ENCODE data around the gene CDH23.
A peak's percentile ranks its signal among the peaks of the same experiment; 100 is the strongest.

The CDH23 gene

DNA sequence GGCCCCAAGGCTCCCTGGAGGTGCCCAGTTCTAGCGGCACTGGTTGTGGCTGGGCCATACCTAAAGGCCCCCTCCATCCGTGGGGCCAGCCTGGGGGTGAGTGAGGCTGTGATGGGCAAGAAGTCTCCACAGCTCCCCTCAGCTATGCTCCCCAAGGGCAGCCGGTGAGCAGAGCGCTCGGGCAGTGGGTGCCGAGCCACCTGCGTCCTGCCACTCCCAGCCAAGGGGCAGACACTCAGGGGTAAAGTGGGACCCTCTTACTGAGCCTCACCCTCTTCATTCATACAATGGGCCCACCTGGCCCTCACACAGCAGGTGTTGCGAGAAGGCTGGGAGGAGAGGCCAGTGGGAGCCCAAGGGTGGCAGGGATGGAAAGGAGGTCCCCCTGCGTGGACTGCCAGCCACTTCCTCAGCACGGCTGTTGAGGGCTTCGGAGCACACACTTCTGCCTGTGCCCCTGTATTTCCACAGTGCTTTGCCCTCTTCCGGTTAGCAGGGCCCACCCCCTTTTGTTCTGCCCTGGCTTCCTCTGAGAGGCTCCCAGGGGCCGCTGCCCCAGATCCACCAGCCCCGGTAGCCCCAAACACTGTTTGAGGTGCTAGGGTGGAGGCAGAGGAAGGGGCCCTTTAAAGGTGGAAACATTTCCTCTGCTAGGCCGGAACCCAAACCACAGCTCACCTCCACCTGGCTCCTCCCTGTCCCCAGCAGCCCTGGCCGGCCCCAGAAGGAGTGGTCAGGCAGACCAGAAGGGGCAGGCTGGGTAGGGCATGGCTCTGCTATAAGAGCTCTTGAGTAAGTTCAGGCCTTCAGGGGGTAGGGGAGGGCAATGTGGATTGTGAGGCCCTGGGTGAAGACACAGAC is 339.2 kb downstream of the CDH23 start:
- DNase-seq: no peak

DNA sequence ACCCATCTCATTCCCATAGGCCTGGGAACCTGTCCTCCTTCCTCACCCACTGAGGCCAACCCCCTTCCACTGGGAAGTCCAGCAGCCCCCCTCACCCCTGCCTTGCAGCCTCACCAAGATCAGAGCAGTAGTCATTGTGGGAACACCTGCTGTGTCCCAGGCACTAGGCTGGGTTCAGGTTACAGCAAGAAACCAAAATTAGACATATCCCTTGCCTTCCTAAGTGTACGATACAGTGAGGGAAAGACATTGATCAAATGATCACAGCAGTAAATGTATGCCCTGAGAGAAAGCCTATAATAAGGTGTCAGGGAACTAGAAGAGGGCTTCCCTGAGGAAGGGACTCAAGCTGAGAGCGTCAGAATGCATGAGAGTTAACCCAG is 339.8 kb downstream of the CDH23 start:
- DNase-seq: peak; percentile 1

DNA sequence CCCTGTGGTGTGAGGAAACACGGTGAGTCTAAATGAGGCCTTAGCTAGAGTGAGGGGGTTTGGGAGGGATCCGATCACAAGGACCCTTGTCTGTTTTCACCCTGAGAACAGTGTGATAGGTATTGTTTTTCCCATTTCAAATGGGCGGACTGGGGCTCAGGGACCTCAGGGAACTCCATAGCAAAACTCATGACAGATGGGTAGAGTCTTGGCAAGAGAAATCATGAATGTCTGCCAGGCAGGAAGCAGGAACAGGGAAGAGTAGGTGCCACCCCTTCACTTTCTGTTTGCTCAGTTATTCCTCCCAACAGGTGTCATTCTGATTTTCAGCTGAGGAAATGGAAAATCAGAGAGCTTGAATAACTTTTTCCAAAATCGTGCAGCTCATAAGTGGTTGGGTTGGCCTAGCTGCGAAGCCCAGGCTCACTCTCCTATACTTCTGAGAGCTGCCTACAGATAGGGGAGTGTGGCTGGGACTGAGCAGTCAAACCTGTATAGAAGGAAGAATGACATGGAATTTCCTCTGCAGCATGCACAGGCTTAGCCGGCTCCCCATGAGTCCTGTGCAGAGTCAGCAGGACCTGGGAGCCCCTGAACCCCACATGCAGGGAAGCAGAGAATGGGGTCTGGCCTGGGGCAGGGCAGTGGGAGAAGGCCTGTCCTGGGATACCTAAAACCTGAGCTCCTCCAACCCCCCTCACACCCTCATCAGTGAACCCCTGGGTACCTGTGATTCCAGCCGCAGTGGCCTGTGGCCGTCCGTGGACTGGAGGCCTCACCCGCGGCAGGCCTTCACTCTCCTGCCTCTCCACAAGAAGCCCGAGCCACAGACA is 340.5 kb downstream of the CDH23 start:
- DNase-seq: no peak

DNA sequence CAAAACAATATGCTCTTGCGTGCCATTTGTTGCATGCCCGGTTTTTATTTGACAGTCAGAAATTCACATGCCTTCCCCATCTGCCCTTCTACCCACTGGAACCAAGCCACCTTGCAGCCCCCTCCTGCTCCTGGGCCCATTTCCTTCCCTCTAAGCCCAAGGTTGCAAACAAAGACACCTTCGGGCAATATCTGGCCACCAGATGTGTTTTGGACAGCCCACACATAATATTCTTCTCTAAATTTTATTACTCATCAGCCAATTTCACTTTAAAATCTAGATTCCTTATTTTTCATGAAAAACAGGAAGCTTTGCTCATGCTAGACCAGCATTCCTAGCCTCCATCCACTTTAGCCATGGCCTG is 341.1 kb downstream of the CDH23 start:
- DNase-seq: no peak

DNA sequence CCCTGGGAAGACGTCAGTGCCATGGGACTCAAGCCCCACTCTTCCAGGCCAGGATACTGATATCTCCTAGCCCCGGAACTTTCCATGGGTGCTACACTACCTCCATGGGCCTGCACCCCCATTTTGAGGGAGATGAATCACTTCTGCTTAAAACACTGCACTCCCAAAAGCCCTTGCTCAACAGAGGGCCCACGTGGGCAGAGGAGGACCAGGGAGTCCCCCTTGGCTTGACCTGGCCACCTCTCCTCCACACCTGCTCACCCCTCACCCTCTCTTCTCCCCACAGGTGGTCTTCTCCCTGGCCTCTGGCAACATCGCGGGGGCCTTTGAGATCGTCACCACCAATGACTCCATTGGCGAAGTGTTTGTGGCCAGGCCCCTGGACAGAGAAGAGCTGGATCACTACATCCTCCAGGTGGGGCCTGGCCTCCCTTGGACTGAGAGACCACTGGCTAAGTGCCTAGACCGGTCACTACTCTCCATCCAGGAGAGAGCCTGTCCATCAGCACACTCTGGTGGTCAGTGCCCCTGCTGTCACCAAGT is 342.7 kb downstream of the CDH23 start:
- no peak for DNase-seq

DNA sequence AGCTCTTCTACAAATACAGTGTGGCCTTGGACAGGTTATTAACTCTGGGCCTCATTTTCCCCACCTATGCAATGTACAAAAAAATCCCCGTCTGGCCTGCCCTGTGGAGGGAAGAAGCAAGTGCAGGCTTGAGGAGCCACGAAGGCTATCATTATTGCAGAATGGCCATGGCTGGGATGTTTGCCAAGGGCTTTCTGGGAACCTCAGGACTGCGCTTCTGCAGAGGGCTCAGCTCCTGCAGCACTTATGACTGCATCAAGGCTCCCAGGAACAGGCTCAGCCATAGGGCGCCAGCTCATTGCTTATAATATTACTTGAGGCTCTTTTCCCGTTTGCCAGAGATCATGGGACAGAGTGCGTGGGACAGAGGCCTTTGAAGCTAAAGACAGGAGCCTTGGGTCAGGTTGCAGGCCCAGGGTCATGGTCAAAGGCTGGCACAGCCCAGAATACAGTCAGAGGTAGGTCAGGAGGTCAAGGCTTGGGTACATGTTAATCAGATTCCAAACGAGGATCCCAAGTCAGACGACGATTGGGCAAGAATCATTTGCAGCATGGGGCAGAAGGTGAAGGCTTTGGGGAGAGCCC is 343.4 kb downstream of the CDH23 start:
- DNase-seq: peak; percentile 21

DNA sequence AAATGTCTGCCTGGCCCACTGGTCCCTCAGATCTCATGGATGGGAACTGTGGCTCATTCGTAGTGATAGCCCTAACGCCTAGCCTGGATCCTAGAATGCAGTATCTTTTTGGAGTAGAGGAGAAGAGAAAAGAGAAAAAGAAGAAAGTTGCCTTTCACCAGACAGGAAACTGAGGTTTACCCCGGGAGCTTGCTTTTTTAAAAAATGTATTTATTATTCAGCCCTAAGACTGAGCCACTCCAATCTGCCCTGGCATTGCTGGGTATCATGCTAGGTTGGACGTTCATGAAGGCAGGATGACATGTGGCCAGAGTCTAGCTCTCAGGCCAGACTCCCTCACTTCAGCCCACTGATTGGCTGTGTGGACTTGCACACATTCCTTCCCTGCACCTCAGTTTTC is 344.3 kb downstream of the CDH23 start:
- no peak for DNase-seq

DNA sequence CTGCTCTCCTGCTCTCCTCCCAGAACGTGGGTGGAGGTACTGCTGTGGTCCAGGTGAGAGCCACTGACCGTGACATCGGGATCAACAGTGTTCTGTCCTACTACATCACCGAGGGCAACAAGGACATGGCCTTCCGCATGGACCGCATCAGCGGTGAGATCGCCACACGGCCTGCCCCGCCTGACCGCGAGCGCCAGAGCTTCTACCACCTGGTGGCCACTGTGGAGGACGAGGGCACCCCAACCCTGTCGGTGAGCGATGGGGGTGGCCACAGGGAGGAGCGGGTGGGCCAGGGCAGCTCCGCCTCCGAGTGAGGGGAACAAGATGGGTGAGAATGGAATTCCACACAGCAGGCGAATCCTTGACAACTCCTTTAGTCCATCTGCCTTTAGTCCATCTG is 345.0 kb downstream of the CDH23 start:
- no peak for DNase-seq

DNA sequence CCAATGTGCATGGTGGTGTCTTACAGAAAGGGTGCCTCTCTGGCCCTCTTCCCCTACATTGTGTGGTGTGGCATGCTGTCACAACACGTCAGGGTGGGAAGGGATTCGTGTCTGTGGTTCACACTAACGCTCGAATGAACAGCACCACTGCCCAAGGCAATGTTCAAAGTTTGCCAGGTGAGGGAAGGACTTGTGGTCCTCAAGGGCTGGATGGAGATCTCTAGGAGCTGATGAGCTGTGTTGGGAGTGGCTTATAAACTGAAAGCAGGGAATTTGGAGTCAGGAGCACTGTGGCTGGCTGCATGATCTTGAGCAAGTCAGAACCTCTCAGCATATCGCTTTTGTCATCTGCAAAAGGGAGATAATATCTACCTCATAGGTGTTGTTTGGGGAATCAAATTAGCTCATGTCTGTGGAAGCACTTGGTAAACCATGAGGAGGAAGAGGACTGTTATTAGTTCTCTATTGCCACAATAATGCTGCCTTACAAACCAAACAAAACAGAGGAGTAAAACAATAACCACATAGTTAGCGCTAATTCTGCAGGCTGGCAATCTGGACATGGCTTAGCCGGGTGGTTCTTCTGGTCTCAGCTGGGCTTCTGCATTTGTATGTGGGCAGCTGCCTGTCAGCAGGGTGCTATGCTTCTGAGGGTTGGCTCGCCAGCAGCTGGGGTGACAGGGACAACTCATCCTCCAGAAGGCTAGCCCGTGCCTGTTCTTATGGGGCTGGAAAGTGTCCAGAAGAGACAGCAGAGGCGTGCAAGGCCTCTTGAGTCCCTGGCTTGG is 345.8 kb downstream of the CDH23 start:
- DNase-seq: no peak

DNA sequence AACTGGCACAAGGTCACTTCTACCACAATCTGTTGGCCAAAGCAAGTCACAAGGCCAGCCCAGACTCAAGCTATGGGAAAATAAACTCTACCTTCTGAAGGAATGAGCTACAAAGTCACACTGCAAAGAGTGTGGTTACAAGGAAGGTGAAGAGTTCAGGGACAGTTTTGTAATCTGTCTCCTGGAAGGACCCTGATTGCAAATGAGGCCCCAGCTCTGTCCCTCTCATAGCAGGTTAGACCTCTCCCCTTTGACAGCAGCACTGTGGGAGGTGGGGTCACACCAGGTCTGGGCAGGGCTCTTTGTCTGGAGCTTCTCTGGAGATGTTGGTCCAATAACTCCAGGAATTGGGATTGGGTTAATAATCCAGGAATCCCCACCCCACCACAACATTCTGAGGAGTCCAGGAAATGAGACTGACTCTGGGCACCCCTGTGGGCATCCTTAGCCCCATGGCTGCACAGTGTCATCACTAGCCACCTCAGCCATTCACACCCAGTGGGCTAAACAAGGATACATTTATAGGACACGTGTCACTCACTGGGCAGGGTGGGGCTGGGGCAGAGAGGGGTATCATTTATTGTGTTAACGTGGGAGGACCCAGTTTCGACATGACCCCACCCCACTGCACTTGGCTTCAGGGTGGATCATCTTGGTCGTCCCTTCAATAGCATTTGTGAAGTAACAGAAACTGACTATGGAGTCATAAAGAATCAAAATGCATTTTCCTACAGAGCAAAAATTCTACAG is 346.5 kb downstream of the CDH23 start:
- DNase-seq: no peak

DNA sequence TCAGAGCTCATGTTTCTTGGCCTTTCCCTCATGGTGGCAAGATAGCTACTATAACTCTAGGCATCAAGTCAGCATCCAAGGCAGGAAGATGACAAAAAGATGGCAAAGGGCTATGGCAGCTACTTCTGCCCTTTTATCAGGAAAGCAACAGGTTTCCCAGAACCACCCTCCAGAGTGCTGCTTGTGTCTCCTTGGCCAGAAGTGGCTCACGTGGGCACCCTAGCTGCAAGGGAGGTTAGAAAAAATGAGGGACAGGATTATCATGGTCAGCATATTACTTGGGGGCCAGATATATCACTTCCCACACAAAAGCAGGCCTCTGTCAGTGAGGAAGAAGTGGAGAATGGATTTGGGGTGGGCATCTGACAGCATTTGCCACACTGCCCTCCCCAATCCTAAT is 347.1 kb downstream of the CDH23 start:
- DNase-seq: no peak

DNA sequence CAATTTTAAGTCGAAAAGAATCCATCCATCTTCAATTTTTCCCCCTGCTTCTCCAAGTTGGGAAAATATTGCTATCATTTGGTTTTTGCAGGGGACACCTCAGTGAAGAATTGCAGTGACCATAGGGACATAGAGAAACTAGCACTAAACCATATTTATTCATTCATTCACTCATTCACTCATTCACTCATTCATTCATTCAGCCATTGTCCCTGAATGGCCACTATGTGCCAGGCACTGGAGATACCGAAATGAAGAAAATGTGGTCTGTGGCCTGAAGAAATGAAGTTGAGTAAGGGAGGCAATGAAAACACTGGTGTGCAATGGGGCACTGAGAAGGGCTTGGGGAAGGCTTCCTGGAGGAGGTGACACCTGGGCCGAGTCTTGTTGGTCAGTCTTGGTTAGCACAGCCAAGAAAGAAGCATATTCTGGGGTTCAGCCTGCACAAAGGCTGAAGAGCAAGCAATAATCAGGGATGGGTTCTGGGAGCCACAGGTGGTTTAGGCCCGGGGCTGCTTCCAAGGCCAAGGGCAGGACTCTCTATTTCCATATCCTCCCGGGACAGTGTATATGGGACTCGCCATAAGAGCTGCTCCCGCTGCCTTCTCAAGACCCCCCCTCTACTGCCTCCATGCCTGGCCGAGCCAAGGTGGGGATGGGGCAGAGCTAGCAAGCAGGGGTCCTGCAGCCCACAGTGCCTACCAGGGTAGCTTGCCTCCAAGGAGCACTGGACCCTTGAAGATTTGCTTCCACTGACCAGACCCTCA is 348.4 kb downstream of the CDH23 start:
- DNase-seq: no peak

DNA sequence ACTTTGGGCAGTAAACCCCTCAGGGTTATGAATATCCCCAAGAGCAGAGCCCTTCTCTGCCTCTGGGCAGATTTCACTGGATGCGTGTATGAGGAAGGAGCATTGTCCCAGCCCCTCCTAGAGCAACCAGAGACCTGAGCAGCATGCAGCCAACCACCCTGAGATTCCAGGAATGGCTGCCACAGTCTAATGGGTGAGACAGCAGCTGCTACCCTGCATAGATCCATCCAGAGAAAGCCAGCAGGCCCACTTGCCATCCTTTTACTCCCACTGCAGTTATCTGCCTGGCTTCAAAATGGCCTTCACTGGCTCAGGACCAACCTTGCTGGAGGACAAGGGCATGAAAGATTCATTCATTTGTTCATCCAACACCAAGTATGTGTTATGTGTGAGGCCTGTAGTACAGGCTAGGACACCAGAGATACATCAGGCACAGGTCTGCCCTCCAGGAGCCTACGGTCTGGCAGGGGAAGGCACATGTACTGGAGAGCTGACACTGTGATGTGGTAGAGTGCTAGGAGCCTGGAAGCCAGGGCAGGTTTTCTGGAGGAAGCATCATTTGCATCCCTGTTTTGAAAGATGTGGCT is 349.0 kb downstream of the CDH23 start:
- DNase-seq: no peak

DNA sequence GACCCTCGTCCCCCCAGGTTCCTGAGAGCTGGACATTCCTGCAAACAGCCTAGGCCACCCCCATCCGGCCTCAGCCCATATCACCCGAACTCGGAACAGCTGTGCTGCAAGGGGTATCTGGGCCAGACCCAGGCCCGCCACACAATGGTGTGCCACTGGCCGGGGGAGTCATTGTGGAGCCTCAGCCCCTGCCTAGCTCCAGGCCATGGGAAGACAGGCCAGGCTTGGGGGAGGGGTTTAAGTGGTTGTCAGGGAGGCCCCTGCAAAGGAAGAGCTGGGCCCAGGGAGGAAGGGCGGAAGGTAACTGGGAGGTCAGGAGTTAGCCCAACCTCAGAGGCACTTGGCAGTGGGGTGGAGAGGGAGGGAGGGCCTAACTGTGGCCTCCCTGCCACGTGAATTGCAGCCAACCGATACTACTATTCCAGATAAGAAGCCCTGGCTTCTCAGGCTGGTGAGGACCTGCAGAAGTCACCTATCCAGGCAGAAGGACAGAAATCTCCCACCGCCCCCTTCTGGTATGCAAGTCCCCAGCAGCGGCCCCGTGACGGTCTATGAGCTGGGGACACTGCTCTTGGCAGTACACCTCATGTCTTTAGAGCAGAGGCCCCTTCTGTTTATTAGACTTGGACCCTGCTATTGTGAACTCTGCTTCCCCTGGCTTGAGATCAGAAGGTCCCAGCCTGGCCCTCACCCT is 349.8 kb downstream of the CDH23 start:
- no peak for DNase-seq

DNA sequence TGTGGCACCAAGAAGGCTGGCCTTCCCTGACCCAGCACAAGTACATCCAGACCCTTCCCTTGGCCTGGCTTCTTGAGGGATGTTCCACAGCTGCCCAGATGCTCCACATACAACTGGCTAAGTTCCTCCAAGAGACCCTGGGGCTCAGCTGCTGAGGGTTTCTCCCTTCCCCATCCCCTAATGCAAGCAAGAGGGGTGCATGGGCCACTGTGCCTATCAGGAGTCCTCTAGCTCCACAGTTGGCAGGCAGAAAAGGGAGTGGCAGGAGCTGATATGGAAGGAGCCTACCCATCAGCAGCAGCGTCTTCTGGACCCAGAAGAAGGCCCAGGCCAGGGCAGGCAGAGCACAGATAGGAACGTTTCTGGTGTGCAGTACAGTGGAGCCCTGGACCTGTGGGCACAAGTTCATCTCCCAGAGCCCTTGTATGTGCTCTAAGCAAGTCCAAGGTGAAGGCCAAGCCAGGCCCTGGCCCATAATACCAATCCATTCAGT is 350.4 kb downstream of the CDH23 start:
- DNase-seq: no peak

DNA sequence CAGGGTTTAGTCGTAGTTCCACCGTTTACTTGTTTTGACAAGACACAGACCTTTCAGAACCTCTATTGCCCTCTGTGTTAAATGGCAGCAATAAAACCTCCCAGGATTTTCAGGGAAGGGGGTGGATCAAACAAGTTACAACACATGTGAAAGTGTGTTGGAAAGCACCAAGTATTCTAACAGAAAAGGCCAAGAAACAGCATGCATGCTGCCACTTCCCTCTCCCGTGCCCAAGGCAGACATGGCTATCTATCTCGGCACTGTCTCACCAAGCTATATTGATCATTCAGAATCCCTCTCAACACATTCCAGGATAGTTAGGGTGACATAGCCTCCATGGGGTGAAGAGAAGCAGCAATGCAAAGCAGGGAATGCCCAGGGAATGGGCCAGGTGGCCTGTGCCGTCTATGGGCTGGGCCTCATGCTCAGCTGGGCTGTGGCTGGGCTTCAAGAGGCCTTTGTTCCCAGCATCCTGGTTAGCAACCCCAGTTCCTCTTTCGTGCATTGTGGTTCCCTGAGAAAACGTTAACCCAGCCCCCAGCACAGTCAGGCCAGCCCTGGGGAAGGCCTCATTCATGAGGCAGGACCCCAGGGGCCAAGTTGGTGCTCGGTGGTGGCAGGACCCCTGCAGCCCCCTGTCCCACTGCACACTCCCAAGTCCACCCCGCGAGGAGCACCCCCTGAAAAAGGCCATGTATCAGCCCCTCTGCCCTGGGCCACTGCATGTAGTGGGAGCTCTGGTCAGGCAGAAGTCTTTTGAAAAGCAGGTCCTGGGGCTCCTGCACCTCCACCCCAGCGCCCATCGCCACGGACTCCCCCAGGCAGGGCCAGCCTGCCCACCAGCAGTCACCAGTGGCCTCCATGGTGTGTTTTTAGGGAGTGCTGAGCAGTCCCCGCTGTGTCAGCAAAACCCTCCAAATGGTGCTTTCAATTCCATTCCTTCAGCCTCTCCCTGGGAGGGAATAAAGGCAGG is 351.1 kb downstream of the CDH23 start:
- DNase-seq: no peak

DNA sequence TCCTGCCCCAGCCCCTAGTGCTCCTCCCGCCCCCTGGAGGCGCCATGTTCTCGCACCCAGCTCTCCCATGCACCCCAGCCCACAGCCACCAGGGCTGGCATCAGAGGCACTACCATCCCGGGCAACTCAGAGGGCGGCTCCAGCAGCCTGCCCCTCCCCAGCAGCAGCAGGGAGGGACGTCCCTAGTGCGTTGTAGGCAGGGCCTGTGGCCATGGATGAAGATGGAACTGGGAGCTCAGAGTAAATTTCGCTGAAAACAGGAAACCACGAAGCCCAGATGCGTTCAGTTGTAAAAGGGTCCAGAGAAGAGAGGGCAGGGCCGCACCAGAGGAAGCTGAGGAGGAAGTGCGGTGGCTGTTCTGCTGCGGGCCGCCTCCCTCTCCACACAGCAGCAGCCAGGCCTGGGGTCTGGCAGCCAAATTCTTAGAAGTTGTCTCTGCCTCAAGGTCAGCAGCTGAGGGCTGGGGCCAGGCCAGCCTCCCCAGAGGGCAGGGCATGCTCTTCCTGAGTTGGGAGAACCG is 352.0 kb downstream of the CDH23 start:
- DNase-seq: no peak

DNA sequence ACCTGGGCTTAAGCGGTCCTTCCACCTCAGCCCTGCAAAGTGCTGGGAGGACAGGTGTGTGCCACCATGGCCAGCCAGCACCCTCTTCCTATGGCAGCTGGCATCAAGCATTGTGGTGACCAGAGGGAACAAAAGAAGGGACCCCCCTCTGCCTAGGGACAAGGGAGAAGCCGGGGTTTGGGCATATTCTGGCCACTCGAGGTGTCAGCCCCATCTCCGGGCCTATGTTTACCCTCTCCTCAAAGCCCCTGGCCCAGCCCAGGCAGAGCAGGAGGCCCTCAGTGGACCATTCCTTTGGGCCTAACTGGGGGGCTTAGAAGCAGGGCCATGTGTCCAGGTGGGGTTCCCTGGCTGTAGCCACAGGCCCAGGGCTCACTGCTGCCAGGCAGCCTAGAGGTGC is 352.7 kb downstream of the CDH23 start:
- DNase-seq: no peak

Data from DMS79 treated with DMSO at 0.1 percent for 48 hours (cell line).